Suppressor macrophage treated with lipopolysaccharide for 4 hours (primary cell): ENCODE results near the gene HIPK3.

Experiments
- DNase-seq: peaks from one replicate; pipeline ENCODE4 v3.0.0-alpha.2; 2020

Gene HIPK3

GRCh38 chr11:33394431-33395109 is 137.4 kb downstream of the HIPK3 start:
- no peak for DNase-seq

GRCh38 chr11:33396361-33396760 is 139.2 kb downstream of the HIPK3 start:
- DNase-seq = no peak

- DNase-seq = no peak
Observed at GRCh38 chr11:33399421-33399820, 142.2 kb downstream of the HIPK3 start.

GRCh38 chr11:33402066-33402465 is 144.9 kb downstream of the HIPK3 start:
- DNase-seq = no peak

GRCh38 chr11:33403344-33403743 is 146.2 kb downstream of the HIPK3 start:
- DNase-seq = no peak

- no peak for DNase-seq
Observed at GRCh38 chr11:33405834-33406602, 148.8 kb downstream of the HIPK3 start.
